ENCODE measurements around the gene ALDH3A1. TPM values are rescaled to one million over a fixed set of nuclear protein-coding genes. Genes with fewer than 3 reads are reported as not detected.

ALDH3A1 gene
- polyA plus RNA-seq, 1 donor from 2014 or later: 0.10 TPM

DNA sequence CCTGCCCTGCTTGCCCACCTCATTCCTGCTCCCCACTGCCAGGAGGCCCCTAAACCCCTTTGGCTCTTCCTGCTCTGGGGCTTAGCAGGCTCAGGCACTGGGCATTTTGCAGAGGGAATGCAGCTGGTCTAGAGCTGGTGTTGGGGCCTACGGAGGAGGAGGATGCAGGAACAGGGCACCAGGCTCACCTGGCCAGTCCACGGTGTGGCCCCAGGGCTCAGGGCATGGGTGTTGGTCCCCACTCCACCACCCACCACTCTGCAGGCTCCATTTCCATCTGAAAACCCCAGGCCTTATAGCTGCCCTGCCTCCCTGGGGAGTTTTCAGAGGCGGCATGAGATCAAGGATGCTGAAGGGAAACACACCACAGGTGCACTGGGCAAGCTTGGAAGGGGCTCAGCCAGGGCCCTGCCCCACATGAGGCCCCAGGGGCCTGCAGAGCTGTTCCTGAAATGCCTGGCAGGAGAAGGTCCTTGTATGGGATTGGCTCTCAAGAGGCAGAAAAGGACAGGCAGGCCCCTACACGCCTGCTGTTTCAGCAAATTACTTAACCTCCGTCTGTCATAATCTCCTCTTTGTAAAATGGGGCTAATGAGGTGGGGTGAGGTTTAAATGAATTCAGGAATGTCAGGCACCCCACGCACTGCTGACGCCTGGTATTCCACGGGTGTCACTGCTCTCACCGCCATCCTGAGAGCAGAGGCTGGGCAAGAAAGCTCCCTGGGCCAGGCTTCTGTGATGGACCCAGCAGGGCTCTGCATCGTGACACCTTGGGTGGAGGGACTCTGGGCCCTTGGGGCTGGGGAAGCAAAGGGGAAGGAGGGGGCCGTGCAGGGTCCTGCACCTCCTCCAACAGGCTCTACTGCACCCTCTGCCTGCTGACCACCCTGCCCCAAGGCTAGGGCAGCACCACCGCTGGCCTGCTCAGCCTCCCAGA is 41.0 kb downstream of the ALDH3A1 start:
- Histone ChIP-seq H3K4me2 (ENCODE audit: low read length) (no peak overlapping the region), H3K27me3 (ENCODE audit: insufficient read depth, low read depth, low read length) (no peaks in the 10 kb centered on the region), H3K36me3 (ENCODE audit: insufficient read depth, low read length) (no peaks in the 10 kb centered on the region), H3K27ac (ENCODE audit: low read length) (no peak overlapping the region), H3K9me3 (ENCODE audit: low read length) (no peaks in the 10 kb centered on the region), H2AFZ (ENCODE audit: low read depth, low read length) (no peak overlapping the region), H3K9me2 (ENCODE audit: insufficient read depth, low read length) (no peaks in the 10 kb centered on the region), H3K4me3 (ENCODE audit: low read length) (no peak overlapping the region), H3K9ac (ENCODE audit: low read length) (no peak overlapping the region), H4K20me1 (ENCODE audit: insufficient read depth) (no peaks in the 10 kb centered on the region), H3K79me2 (replicated peaks; ENCODE audit: insufficient read depth, low read length) (no peaks in the 10 kb centered on the region), H3F3A (ENCODE audit: insufficient read depth, low read length, poor library complexity, severe bottlenecking) (no peaks in the 10 kb centered on the region)
- TF ChIP-seq TAF1 (IDR thresholded peaks at IDR 0.05; ENCODE audit: low read depth) (no peak), RAD21 (conservative IDR thresholded peaks at IDR 0.05) (no peak), EZH2 (IDR thresholded peaks at IDR 0.05; ENCODE audit: borderline replicate concordance, insufficient read depth, low read length, poor library complexity, severe bottlenecking) (no peak), MXI1 (conservative IDR thresholded peaks at IDR 0.05; ENCODE audit: poor library complexity, severe bottlenecking) (no peak), SMC3 (conservative IDR thresholded peaks at IDR 0.05; ENCODE audit: poor library complexity) (no peak)
- TF ChIP-seq, protein P1, sequence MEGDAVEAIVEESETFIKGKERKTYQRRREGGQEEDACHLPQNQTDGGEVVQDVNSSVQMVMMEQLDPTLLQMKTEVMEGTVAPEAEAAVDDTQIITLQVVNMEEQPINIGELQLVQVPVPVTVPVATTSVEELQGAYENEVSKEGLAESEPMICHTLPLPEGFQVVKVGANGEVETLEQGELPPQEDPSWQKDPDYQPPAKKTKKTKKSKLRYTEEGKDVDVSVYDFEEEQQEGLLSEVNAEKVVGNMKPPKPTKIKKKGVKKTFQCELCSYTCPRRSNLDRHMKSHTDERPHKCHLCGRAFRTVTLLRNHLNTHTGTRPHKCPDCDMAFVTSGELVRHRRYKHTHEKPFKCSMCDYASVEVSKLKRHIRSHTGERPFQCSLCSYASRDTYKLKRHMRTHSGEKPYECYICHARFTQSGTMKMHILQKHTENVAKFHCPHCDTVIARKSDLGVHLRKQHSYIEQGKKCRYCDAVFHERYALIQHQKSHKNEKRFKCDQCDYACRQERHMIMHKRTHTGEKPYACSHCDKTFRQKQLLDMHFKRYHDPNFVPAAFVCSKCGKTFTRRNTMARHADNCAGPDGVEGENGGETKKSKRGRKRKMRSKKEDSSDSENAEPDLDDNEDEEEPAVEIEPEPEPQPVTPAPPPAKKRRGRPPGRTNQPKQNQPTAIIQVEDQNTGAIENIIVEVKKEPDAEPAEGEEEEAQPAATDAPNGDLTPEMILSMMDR (IDR thresholded peaks at IDR 0.05; ENCODE audit: poor library complexity, severe bottlenecking): no peak
- TF ChIP-seq, protein P2, sequence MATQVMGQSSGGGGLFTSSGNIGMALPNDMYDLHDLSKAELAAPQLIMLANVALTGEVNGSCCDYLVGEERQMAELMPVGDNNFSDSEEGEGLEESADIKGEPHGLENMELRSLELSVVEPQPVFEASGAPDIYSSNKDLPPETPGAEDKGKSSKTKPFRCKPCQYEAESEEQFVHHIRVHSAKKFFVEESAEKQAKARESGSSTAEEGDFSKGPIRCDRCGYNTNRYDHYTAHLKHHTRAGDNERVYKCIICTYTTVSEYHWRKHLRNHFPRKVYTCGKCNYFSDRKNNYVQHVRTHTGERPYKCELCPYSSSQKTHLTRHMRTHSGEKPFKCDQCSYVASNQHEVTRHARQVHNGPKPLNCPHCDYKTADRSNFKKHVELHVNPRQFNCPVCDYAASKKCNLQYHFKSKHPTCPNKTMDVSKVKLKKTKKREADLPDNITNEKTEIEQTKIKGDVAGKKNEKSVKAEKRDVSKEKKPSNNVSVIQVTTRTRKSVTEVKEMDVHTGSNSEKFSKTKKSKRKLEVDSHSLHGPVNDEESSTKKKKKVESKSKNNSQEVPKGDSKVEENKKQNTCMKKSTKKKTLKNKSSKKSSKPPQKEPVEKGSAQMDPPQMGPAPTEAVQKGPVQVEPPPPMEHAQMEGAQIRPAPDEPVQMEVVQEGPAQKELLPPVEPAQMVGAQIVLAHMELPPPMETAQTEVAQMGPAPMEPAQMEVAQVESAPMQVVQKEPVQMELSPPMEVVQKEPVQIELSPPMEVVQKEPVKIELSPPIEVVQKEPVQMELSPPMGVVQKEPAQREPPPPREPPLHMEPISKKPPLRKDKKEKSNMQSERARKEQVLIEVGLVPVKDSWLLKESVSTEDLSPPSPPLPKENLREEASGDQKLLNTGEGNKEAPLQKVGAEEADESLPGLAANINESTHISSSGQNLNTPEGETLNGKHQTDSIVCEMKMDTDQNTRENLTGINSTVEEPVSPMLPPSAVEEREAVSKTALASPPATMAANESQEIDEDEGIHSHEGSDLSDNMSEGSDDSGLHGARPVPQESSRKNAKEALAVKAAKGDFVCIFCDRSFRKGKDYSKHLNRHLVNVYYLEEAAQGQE (IDR thresholded peaks at IDR 0.05; ENCODE audit: borderline replicate concordance): no peak

GRCh38 chr17:19705771-19706770 is 42.0 kb downstream of the ALDH3A1 start:
- Histone ChIP-seq H2AFZ (ENCODE audit: low read depth, low read length) (no peak overlapping the region), H3K9ac (ENCODE audit: low read length) (no peak overlapping the region), H3K4me2 (ENCODE audit: low read length) (no peak overlapping the region), H3K36me3 (ENCODE audit: insufficient read depth, low read length) (no peaks in the 10 kb centered on the region), H3K27ac (ENCODE audit: low read length) (no peak overlapping the region), H3K4me3 (ENCODE audit: low read length) (no peak overlapping the region), H4K20me1 (ENCODE audit: insufficient read depth) (no peaks in the 10 kb centered on the region), H3K27me3 (ENCODE audit: insufficient read depth, low read depth, low read length) (no peaks in the 10 kb centered on the region), H3K9me2 (ENCODE audit: insufficient read depth, low read length) (no peaks in the 10 kb centered on the region), H3K79me2 (replicated peaks; ENCODE audit: insufficient read depth, low read length) (no peaks in the 10 kb centered on the region), H3K9me3 (ENCODE audit: low read length) (no peaks in the 10 kb centered on the region), H3F3A (ENCODE audit: insufficient read depth, low read length, poor library complexity, severe bottlenecking) (no peaks in the 10 kb centered on the region)
- no peak for TF ChIP-seq TAF1 (IDR thresholded peaks at IDR 0.05; ENCODE audit: low read depth)
- TF ChIP-seq EP300 (conservative IDR thresholded peaks at IDR 0.05; ENCODE audit: poor library complexity, severe bottlenecking): no peak
- TF ChIP-seq, protein P2 (IDR thresholded peaks at IDR 0.05; ENCODE audit: borderline replicate concordance): no peak
- TF ChIP-seq POLR2AphosphoS5 (IDR thresholded peaks at IDR 0.05): no peak
- no peak for TF ChIP-seq MXI1 (conservative IDR thresholded peaks at IDR 0.05; ENCODE audit: poor library complexity, severe bottlenecking)
- no peak for TF ChIP-seq RAD21 (conservative IDR thresholded peaks at IDR 0.05)
- no peak for TF ChIP-seq EZH2 (IDR thresholded peaks at IDR 0.05; ENCODE audit: borderline replicate concordance, insufficient read depth, low read length, poor library complexity, severe bottlenecking)
- TF ChIP-seq, protein P1 (IDR thresholded peaks at IDR 0.05; ENCODE audit: poor library complexity, severe bottlenecking): no peak
- TF ChIP-seq SMC3 (conservative IDR thresholded peaks at IDR 0.05; ENCODE audit: poor library complexity): no peak
